Caco-2 (cell line): ENCODE results near the gene UBR4. TPM values are rescaled to one million over a fixed set of nuclear protein-coding genes. Genes with fewer than 3 reads are reported as not detected.

Experiments
- BruUV-seq: library from RNA; stranded (reverse); fragments of 400-500 nt; replicated peaks from 2 replicates; lab custom pipeline; 2021; lab: Mats Ljungman, UMichigan
- CTCF ChIA-PET: fragments of 300-600 bp; sonication (Branson Sonifier 250); formaldehyde crosslinking; loops from one replicate; lab custom pipeline; 2022; ENCODE audit warnings: antibody characterized with exemption; lab: Charles Lee
- POLR2A ChIA-PET: fragments of 300-600 bp; sonication (Branson Sonifier 250); formaldehyde crosslinking; loops from one replicate; lab custom pipeline; 2022; ENCODE audit warnings: antibody characterized with exemption; lab: Charles Lee
- DNase-seq, 2 experiments: peaks; one replicate each; pipeline versions ENCODE4 v3.0.0 to v3.0.0-alpha.2; 2020 to 2022
- H3K27me3 ChIP-seq: replicated peaks from 2 replicates; pipeline ENCODE4 v1.6.0; 2011; ENCODE audit warnings: low read length; ENCODE audit not compliant: control insufficient read depth, insufficient read depth
- H3K36me3 ChIP-seq: 2 replicates; pipeline ENCODE4 v1.5.1; 2011; ENCODE audit warnings: low read length; ENCODE audit not compliant: control insufficient read depth, insufficient read depth
- H3K4me1 ChIP-seq: fragments of 250-450 bp; sonication (Bioruptor Pico); 2 replicates; pipeline ENCODE4 v1.5.1; 2020; ENCODE audit warnings: mild to moderate bottlenecking
- H3K4me3 ChIP-seq: 2 replicates; pipeline ENCODE4 v1.5.1; 2011; ENCODE audit warnings: low read depth, mild to moderate bottlenecking, control low read depth, low read length
- H3K9me3 ChIP-seq: fragments of 250-450 bp; sonication (Bioruptor Pico); 2 replicates; pipeline ENCODE4 v1.5.1; 2020; ENCODE audit warnings: mild to moderate bottlenecking, moderate library complexity
- H3K27ac Mint-ChIP-seq: one replicate; pipeline ENCODE4 v1.8.0; 2022; ENCODE audit warnings: mixed read lengths; ENCODE audit not compliant: unreplicated experiment
- H3K27me3 Mint-ChIP-seq: one replicate; pipeline ENCODE4 v1.8.0; 2022; ENCODE audit warnings: mixed read lengths; ENCODE audit not compliant: insufficient read depth, unreplicated experiment
- H3K36me3 Mint-ChIP-seq: one replicate; pipeline ENCODE4 v1.8.0; 2022; ENCODE audit warnings: mild to moderate bottlenecking, mixed read lengths; ENCODE audit not compliant: insufficient read depth, unreplicated experiment
- H3K4me1 Mint-ChIP-seq: one replicate; pipeline ENCODE4 v1.8.0; 2022; ENCODE audit warnings: low read depth, mixed read lengths; ENCODE audit not compliant: unreplicated experiment
- H3K4me3 Mint-ChIP-seq: one replicate; pipeline ENCODE4 v1.8.0; 2022; ENCODE audit warnings: mild to moderate bottlenecking, moderate library complexity, mixed read lengths; ENCODE audit not compliant: unreplicated experiment
- H3K9me3 Mint-ChIP-seq: one replicate; pipeline ENCODE4 v1.8.0; 2022; ENCODE audit warnings: mixed read lengths; ENCODE audit not compliant: unreplicated experiment
- intact Hi-C: fragments of 100-400 bp; cut with micrococcal nuclease; formaldehyde crosslinking; loops from one replicate; pipeline ENCODE4 v1.10.0; 2022; ENCODE audit not compliant: unreplicated experiment
- total RNA-seq: library from RNA; stranded (reverse); gene quantifications from 2 replicates; pipeline ENCODE4 v1.2.3, GENCODE V29; 2022
- TF ChIP-seq, protein P1 (sequence below), 2 experiments: fragments of 200-600 bp in 1 of 2; IDR thresholded peaks; 1 replicate in 1 of 2; 2 replicates in 1 of 2; pipeline versions ENCODE4 v1.5.1 to v1.8.0; 2011 to 2022; ENCODE audit warnings: antibody characterized with exemption in 1 of 2, control low read depth in 1 of 2, inconsistent platforms in 1 of 2, low read depth in 1 of 2, low read length in 1 of 2, mild to moderate bottlenecking in 1 of 2, moderate library complexity in 1 of 2; ENCODE audit not compliant: insufficient read depth in 1 of 2, severe bottlenecking in 1 of 2, unreplicated experiment in 1 of 2

The UBR4 gene
- total RNA-seq, 1 experiment from 2014 or later = 317 TPM

DNA sequence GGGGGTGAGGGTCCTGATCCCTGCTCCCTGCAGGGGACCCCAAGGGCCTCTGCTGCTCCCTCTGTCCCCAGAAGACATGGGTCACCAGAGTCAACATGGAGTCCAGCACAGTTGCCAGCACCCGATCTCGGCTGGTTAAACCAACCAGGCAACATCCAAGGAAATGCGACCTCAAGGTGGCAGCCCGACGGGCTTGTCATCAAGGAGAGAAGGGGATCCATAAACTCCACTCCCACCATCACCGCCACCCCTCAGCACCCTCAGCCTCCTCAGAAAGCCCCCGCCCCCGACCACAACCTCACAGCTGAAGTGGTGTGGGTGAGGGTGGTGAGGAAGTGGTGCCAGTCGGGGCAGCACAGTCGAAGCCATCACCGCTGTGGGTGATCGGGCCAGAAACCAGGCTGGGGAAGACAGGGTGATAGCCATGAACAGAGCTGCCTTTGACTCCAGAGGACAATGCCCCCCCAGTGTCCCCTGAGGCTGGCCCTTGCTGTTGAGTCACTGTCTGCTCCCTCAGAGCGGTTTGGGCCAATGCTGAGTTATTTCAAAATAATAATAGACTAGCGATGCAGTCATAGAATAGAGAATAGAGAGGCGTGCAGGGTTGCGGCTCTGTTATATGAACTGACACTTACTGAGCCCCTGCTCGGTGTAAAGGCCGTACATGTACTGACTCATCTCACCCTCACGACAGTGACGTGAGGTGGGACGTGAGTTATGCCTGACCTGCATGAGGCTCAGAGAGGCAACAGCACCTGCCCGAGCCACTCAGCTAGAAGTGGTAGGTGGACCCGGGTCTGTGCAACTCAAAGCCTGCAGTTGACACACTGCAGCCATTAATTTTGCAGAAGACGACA is 164.9 kb downstream of the UBR4 start:
- POLR2A ChIA-PET = no interaction called here
- peaks cover 8% of the 10 kb centered on the region; the same call in 1 of the 2 replicates for H3K4me1 ChIP-seq
- no TSS peak for BruUV-seq

DNA sequence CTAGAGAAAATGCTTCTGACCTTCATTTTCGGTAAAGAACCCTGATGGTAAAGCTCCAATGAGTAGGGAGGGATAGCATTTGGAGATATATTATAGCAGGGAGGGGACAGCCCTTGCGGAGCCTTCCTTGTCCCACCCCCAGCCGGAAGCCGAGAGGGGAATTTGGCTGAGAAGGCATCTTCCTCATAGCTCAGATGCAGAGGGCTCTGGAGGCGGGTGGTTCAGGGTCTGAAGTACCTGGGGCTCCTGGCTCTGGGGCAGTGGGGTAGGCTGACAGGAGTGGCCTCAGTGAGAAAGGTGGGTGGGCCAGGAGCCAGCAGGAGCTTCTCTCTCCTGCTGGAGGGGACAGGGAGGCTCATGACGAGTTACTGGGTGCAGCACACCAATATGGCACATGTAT is 165.6 kb downstream of the UBR4 start:
- Mint-ChIP-seq H3K4me3 (no peak overlapping the region), H3K36me3 (no peaks in the 10 kb centered on the region), H3K27ac (no peak overlapping the region), H3K27me3 (no peaks in the 10 kb centered on the region), H3K4me1 (peaks cover 13% of the 10 kb centered on the region), H3K9me3 (no peaks in the 10 kb centered on the region)
- no TSS peak for BruUV-seq
- no peak overlapping the region for H3K4me3 ChIP-seq
- peaks cover 8% of the 10 kb centered on the region; the same call in 1 of the 2 replicates for H3K4me1 ChIP-seq
- POLR2A ChIA-PET = no interaction called here
- TF ChIP-seq, protein P1, sequence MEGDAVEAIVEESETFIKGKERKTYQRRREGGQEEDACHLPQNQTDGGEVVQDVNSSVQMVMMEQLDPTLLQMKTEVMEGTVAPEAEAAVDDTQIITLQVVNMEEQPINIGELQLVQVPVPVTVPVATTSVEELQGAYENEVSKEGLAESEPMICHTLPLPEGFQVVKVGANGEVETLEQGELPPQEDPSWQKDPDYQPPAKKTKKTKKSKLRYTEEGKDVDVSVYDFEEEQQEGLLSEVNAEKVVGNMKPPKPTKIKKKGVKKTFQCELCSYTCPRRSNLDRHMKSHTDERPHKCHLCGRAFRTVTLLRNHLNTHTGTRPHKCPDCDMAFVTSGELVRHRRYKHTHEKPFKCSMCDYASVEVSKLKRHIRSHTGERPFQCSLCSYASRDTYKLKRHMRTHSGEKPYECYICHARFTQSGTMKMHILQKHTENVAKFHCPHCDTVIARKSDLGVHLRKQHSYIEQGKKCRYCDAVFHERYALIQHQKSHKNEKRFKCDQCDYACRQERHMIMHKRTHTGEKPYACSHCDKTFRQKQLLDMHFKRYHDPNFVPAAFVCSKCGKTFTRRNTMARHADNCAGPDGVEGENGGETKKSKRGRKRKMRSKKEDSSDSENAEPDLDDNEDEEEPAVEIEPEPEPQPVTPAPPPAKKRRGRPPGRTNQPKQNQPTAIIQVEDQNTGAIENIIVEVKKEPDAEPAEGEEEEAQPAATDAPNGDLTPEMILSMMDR (IDR thresholded peaks at IDR 0.05; ENCODE audit: insufficient read depth in 1 of 2, low read depth in 1 of 2, low read length in 1 of 2, severe bottlenecking in 1 of 2, unreplicated experiment in 1 of 2) = no peak
- H3K36me3 ChIP-seq = no peaks in the 10 kb centered on the region
- intact Hi-C loops = no loop called here
- no peaks in the 10 kb centered on the region for H3K27me3 ChIP-seq
- peak in 1 of 2 experiments; percentile 1 for DNase-seq
- CTCF ChIA-PET = no interaction called here
- H3K9me3 ChIP-seq = no peaks in the 10 kb centered on the region

More for the DNA sequence above, 164.9 kb downstream of the UBR4 start:
- Histone ChIP-seq H3K9me3 (no peaks in the 10 kb centered on the region), H3K36me3 (no peaks in the 10 kb centered on the region), H3K27me3 (no peaks in the 10 kb centered on the region), H3K4me3 (no peak overlapping the region)
- Mint-ChIP-seq H3K27ac (no peak overlapping the region), H3K9me3 (no peaks in the 10 kb centered on the region), H3K36me3 (no peaks in the 10 kb centered on the region), H3K27me3 (no peaks in the 10 kb centered on the region), H3K4me1 (peaks cover 13% of the 10 kb centered on the region), H3K4me3 (no peak overlapping the region)
- TF ChIP-seq, protein P1 (IDR thresholded peaks at IDR 0.05; ENCODE audit: insufficient read depth in 1 of 2, low read depth in 1 of 2, low read length in 1 of 2, severe bottlenecking in 1 of 2, unreplicated experiment in 1 of 2) = no peak
- CTCF ChIA-PET = interaction anchor here (0.6 kb wide), 1 partner anchor 212 kb away, joined by 3 read pairs; no protein-coding TSS in a partner anchor
- DNase-seq = peak in 1 of 2 experiments; percentile 9
- intact Hi-C loops = no loop called here

DNA sequence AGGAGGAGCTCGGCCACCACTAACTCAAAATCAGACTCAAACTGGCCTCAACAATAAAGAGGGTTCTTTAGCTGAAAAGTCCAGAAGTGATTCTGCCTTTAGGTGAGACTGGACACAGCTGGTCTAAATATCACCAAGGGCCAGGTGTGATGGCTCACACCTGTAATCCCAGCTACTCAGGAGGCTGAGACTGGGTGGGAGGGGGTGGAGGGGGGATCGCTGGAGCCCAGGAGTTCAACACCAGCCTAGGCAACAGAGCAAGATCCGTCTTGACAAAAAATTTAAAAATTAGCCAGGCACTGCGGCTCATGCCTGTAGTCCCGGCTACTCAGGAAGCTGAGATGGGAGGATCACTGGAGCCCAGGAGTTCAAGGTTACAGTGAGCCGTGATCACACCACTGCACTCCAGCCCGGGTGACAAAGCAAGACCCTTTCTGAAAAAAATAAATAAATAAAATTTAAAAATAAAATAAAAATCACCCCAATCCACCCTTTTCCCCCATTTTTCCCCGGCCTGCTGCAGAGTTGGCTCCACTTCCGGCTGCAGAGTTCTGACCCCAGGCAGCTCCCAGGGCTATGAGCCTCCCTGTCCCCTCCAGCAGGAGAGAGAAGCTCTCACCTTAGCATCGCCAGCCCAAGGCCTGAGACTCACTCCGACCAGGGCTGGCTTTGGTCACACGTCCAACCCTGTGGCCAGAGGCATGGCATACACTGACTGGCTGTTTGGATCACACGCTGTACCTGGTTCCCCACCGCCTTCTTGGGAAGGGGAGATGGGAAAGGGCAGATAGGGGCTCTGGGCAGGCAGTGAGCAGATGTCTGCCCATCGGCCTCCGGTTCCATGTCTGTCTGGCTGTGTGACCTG is 166.3 kb downstream of the UBR4 start:
- POLR2A ChIA-PET = no interaction called here
- Histone ChIP-seq H3K27me3 (no peaks in the 10 kb centered on the region), H3K36me3 (no peaks in the 10 kb centered on the region), H3K4me1 (peaks cover 8% of the 10 kb centered on the region; the same call in 1 of the 2 replicates), H3K4me3 (no peak overlapping the region), H3K9me3 (no peaks in the 10 kb centered on the region)
- H3K9me3 Mint-ChIP-seq = no peaks in the 10 kb centered on the region
- DNase-seq = peak in 1 of 2 experiments; percentile 26
- no peak overlapping the region for H3K27ac Mint-ChIP-seq
- intact Hi-C loops = no loop called here
- H3K4me1 Mint-ChIP-seq = peaks cover 13% of the 10 kb centered on the region
- TF ChIP-seq, protein P1 (IDR thresholded peaks at IDR 0.05; ENCODE audit: insufficient read depth in 1 of 2, low read depth in 1 of 2, low read length in 1 of 2, severe bottlenecking in 1 of 2, unreplicated experiment in 1 of 2) = peak in 1 of 2 experiments; percentile 23
- no peak overlapping the region for H3K4me3 Mint-ChIP-seq
- CTCF ChIA-PET = interaction anchor here (0.6 kb wide), 1 partner anchor 166 kb away, joined by 3 read pairs; no protein-coding TSS in a partner anchor
- H3K36me3 Mint-ChIP-seq = no peaks in the 10 kb centered on the region
- BruUV-seq = no TSS peak
- H3K27me3 Mint-ChIP-seq = no peaks in the 10 kb centered on the region
